SK-N-MC (cell line): ENCODE data around the gene ERGIC1.

ENCODE experiments used
- DNase-seq: peaks from one replicate; pipeline ENCODE4 v3.0.0-alpha.2; 2011; ENCODE audit warnings: low read depth, low spot score
- H3K27ac ChIP-seq: fragments of 200-600 bp; sonication (generic); 2 replicates; pipeline ENCODE4 v1.5.1; 2016; ENCODE audit warnings: mixed run types
- H3K36me3 ChIP-seq: fragments of 200-600 bp; sonication (generic); 2 replicates; pipeline ENCODE4 v1.6.1; 2017; ENCODE audit warnings: antibody characterized with exemption, low read length, mixed read lengths; ENCODE audit not compliant: insufficient read depth
- H3K4me3 ChIP-seq: fragments of 200-600 bp; sonication (generic); 2 replicates; pipeline ENCODE4 v1.5.1; 2016
- H3K9ac ChIP-seq: fragments of 200-600 bp; sonication (generic); 2 replicates; pipeline ENCODE4 v1.8.0; 2017; ENCODE audit warnings: mixed run types, mixed read lengths; ENCODE audit not compliant: insufficient read length
- H3K9me3 ChIP-seq: fragments of 200-600 bp; sonication (generic); 2 replicates; pipeline ENCODE4 v1.6.1; 2017; ENCODE audit warnings: low read depth, mild to moderate bottlenecking, antibody characterized with exemption, low read length, moderate library complexity, mixed read lengths
- EZH2 ChIP-seq: fragments of 200-600 bp; sonication (generic); IDR thresholded peaks from one replicate; pipeline ENCODE4 v1.6.1; 2017; ENCODE audit warnings: antibody characterized with exemption
- FOXP2 ChIP-seq: optimal IDR thresholded peaks from 2 replicates; pipeline ENCODE3; 2011; ENCODE audit warnings: mild to moderate bottlenecking, moderate library complexity; ENCODE audit not compliant: insufficient read depth; ENCODE audit errors: extremely low read length, control extremely low read depth
- POLR2AphosphoS5 ChIP-seq: IDR thresholded peaks from 2 replicates; pipeline ENCODE4 v1.6.1; 2012; ENCODE audit warnings: mild to moderate bottlenecking, low read depth, low read length, borderline replicate concordance

ERGIC1 gene

GRCh38 chr5:172911976-172912375 is 77.9 kb downstream of the ERGIC1 start:
- Histone ChIP-seq H3K4me3 (no peak overlapping the region), H3K9me3 (no peaks in the 10 kb centered on the region), H3K36me3 (no peaks in the 10 kb centered on the region; the same call in 1 of the 2 replicates), H3K9ac (no peak overlapping the region), H3K27ac (no peak overlapping the region)
- DNase-seq, result no peak
- TF ChIP-seq EZH2, result no peak

DNA sequence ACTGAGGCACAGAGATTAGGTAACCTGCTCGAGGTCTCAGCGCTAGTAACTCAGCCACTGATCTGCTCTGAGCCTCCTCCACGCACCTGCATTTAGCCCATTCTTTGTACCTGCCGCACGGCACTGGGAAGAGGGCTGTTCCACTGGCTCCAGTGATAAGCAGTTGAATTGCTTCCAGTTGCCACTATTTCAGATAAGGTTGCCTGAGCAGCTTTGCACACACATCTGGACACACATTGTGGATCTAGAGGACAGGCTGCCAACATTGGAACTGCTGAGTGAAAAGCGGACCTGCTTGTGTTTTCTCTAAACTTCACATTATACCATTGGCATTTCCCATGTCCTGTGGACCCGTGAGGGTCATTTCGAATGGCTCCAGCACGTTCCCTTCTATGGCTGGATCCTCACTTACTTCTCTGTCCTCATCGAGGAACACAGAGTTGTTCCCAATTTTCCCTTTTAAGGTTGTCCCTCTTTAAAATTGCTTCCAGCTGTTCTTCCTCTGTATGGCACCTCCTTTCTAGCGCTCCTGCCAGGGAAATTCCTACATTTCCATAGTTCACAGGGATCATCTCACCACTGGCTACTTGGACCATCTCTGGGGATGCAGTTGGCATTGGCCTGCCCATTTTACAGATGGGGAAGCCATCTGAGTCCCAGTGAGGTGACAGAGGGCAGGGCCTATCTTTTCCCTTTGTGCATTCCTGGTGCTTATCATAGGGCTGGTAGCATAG is 79.2 kb downstream of the ERGIC1 start:
- H3K9me3 ChIP-seq, result no peaks in the 10 kb centered on the region
- H3K27ac ChIP-seq, result no peak overlapping the region
- TF ChIP-seq POLR2AphosphoS5 (no peak), FOXP2 (no peak), EZH2 (no peak)
- no peaks in the 10 kb centered on the region; the same call in 1 of the 2 replicates for H3K36me3 ChIP-seq
- no peak overlapping the region for H3K9ac ChIP-seq
- H3K4me3 ChIP-seq, result no peak overlapping the region
- no peak for DNase-seq

- no peak overlapping the region for H3K27ac ChIP-seq
- no peaks in the 10 kb centered on the region; the same call in 1 of the 2 replicates for H3K36me3 ChIP-seq
- DNase-seq, result no peak
- no peak overlapping the region for H3K9ac ChIP-seq
- no peak for TF ChIP-seq EZH2
- TF ChIP-seq FOXP2, result no peak
- TF ChIP-seq POLR2AphosphoS5, result no peak
- H3K9me3 ChIP-seq, result no peaks in the 10 kb centered on the region
- no peak overlapping the region for H3K4me3 ChIP-seq
These were observed 81.5 kb downstream of the ERGIC1 start for GRCh38 chr5:172915514-172915913.

DNA sequence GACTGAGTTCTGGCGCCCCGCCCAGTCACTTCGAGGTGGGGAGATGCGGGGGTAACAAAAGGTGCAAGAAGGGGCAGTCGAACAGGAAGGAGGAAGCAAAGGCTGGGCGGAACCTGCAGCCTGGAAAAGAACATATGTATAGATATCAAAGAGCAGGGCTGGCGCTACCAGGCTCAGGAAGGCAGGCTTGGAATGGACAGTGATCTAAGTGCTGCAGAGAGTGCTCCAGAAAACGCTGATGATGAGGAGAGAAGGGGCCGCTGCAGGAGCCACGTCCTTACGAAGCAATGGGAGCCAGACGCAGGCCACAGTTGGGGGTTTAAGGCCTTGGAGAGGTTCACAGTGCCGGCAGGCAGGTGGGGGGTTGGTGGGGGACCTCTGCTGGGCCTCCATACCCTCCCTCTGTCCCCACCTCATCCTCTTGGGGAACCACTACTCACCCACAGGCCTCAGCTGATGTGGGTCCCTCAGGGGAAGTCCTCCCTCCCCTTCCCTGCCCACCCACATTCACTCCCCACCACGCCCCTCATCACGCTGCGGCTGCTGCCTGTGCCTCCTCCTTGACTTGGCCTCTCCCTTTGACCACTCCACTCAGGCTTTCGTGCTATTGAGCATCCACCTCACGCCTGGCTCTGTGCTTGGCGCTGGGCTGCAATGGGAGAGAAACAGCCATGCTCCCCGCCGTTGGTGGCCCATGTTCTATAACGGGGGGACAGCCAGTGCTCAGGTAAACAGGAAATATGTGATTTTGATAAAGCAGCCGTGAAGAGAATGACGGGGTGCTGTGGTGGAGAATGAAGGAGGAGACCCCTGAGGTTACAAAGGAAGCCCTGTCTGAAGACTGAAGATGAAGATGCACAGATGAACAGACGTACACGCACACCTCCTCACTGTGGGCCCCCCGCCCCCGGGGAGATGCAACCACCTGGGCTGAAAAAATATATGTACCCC is 84.6 kb downstream of the ERGIC1 start:
- no peak overlapping the region for H3K9ac ChIP-seq
- no peak overlapping the region for H3K4me3 ChIP-seq
- no peaks in the 10 kb centered on the region; the same call in 1 of the 2 replicates for H3K36me3 ChIP-seq
- no peak overlapping the region for H3K27ac ChIP-seq
- no peaks in the 10 kb centered on the region for H3K9me3 ChIP-seq
- no peak for DNase-seq
- TF ChIP-seq FOXP2 (no peak), POLR2AphosphoS5 (no peak), EZH2 (no peak)

DNA sequence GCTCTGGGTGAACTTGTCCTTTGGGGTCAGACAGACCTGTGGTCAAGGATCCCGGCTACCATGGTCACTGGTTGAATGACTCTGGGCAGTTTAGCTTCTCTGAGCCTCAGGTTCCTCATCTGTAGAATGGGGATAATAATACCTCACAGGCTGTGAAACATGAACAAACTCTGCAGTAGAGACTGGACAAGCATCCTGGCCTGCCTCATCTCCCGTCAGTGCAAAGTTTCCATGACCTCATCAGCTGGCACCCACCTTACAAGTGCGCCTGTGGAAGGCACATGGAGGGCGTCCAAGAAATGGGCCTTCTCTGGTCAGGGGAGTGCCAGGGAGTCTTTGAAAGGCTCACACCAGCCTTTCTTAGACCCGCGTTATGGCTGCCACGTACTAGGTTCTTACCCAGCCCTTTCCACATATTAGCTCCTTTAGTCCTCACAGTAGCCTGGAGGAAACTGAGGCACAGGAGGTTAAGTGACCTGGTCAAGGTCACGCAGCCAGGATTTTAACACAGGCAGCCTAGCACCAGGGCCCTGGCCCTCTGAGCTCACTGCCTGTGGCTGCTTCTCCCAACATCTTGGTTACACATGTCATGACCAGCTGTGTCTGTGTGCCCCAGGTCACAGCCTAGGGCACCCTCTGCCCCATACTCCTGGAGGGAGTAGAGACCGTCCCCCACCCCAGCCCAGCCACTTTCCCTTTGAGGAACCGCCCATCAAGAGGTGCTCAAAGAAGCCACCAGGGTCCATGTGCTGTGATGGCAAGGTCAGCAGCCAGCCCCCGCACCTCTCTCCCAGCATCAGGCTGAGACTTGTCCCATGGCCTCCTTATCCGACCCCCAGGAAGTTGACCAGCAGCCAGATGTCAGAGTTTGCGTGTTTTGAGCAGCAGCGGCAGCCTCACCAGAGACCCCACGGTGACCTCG is 85.7 kb downstream of the ERGIC1 start:
- no peak overlapping the region for H3K27ac ChIP-seq
- TF ChIP-seq FOXP2 (no peak), POLR2AphosphoS5 (no peak), EZH2 (no peak)
- no peaks in the 10 kb centered on the region; the same call in 1 of the 2 replicates for H3K36me3 ChIP-seq
- DNase-seq, result no peak
- no peak overlapping the region for H3K9ac ChIP-seq
- H3K9me3 ChIP-seq, result no peaks in the 10 kb centered on the region
- H3K4me3 ChIP-seq, result no peak overlapping the region

DNA sequence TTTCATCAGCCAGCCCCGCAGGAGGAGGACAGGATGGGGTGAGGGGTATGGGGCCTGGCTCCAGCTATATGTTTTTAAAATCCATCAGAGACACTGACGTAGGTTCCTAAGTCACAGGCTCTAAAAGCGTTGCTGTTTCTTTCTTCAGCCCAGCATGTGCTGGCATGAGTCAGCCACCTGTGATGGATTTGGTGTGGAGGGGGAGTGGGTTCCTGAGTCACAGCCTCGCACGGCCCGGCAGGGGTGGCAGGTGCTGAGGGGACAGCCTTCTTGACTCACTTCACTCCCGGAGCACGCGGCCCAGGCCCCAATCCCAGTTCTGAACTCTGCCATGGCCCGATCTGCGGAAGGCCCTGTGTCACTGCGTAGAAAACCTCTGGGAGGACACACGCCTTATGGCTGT is 86.4 kb downstream of the ERGIC1 start:
- no peak overlapping the region for H3K9ac ChIP-seq

GRCh38 chr5:172920995-172921394 is 86.9 kb downstream of the ERGIC1 start:
- TF ChIP-seq FOXP2, result no peak
- no peak for TF ChIP-seq POLR2AphosphoS5
- no peak for TF ChIP-seq EZH2
- H3K4me3 ChIP-seq, result no peak overlapping the region
- no peak overlapping the region for H3K9ac ChIP-seq
- no peak overlapping the region for H3K27ac ChIP-seq
- H3K9me3 ChIP-seq, result no peaks in the 10 kb centered on the region
- no peak for DNase-seq
- H3K36me3 ChIP-seq, result no peaks in the 10 kb centered on the region; the same call in 1 of the 2 replicates

More for the DNA sequence above, 86.4 kb downstream of the ERGIC1 start:
- no peaks in the 10 kb centered on the region; the same call in 1 of the 2 replicates for H3K36me3 ChIP-seq
- no peak overlapping the region for H3K27ac ChIP-seq
- no peak for TF ChIP-seq FOXP2
- TF ChIP-seq EZH2, result no peak
- no peak for TF ChIP-seq POLR2AphosphoS5
- no peak overlapping the region for H3K4me3 ChIP-seq
- no peak for DNase-seq
- H3K9me3 ChIP-seq, result no peaks in the 10 kb centered on the region
